CMK (cell line): ENCODE results near the gene HNRNPD.
"Not testable (repeated sequence)": the region's sequence is repeated elsewhere in the genome, so short reads cannot be mapped to it uniquely, and the experiment has no call there.

ENCODE experiments used
- DNase-seq: peaks from one replicate; pipeline ENCODE4 v3.0.0-alpha.2; 2010; ENCODE audit warnings: low read depth

Gene HNRNPD

GRCh38 chr4:82372517-82373485 lies 990 bp downstream of the HNRNPD start:
- DNase-seq, result no peak

- DNase-seq, result no peak
Measured at GRCh38 chr4:82371497-82371896, 2.3 kb downstream of the HNRNPD start.

- DNase-seq, result no peak
Measured at GRCh38 chr4:82367438-82368097, 6.2 kb downstream of the HNRNPD start.

GRCh38 chr4:82366431-82366830 lies 7.4 kb downstream of the HNRNPD start:
- DNase-seq, result not testable (repeated sequence)

- no peak for DNase-seq
Measured at GRCh38 chr4:82363896-82364487, 9.8 kb downstream of the HNRNPD start.

- no peak for DNase-seq
Measured at GRCh38 chr4:82362565-82362964, 11.2 kb downstream of the HNRNPD start.

GRCh38 chr4:82360298-82361177 lies 13.3 kb downstream of the HNRNPD start:
- no peak for DNase-seq

GRCh38 chr4:82358847-82359246 lies 14.9 kb downstream of the HNRNPD start:
- DNase-seq, result no peak

- DNase-seq, result no peak
Measured at GRCh38 chr4:82357640-82358039, 16.2 kb downstream of the HNRNPD start.

GRCh38 chr4:82354788-82355187 lies 19.0 kb downstream of the HNRNPD start:
- DNase-seq, result no peak

GRCh38 chr4:82352825-82353366 lies 20.9 kb downstream of the HNRNPD start:
- no peak for DNase-seq

- no peak for DNase-seq
Measured at GRCh38 chr4:82352118-82352824, 21.5 kb downstream of the HNRNPD start.

- no peak for DNase-seq
Measured at GRCh38 chr4:82346126-82346525, 27.7 kb downstream of the HNRNPD start.

GRCh38 chr4:82335043-82335442 lies 38.7 kb downstream of the HNRNPD start:
- DNase-seq, result no peak

GRCh38 chr4:82333641-82334040 lies 40.1 kb downstream of the HNRNPD start:
- DNase-seq, result not testable (repeated sequence)

- no peak for DNase-seq
Measured at GRCh38 chr4:82331814-82332213, 42.0 kb downstream of the HNRNPD start.

- DNase-seq, result no peak
Measured at GRCh38 chr4:82320351-82320750, 53.4 kb downstream of the HNRNPD start.

- DNase-seq, result not testable (repeated sequence)
Measured at GRCh38 chr4:82303063-82303462, 70.7 kb downstream of the HNRNPD start.
